HEK293 (cell line): Measurements from ENCODE around the gene DHRS2.

Experiments used
- KLF9 ChIP-seq: fragments of 450-650 bp; formaldehyde crosslinking; IDR thresholded peaks from 2 replicates; pipeline ENCODE4 v1.5.1; 2016; ENCODE audit warnings: missing biosample characterization, missing genetic modification characterization, low read depth
- ZNF174 ChIP-seq: fragments of 450-650 bp; formaldehyde crosslinking; IDR thresholded peaks from 2 replicates; pipeline ENCODE4 v1.5.0; 2017; ENCODE audit warnings: missing biosample characterization, mild to moderate bottlenecking, missing genetic modification characterization
- TF ChIP-seq, protein P1 (sequence below): fragments of 450-650 bp; formaldehyde crosslinking; IDR thresholded peaks from 2 replicates; pipeline ENCODE4 v1.5.1; 2016; ENCODE audit warnings: missing biosample characterization, missing genetic modification characterization, low read depth

DNA sequence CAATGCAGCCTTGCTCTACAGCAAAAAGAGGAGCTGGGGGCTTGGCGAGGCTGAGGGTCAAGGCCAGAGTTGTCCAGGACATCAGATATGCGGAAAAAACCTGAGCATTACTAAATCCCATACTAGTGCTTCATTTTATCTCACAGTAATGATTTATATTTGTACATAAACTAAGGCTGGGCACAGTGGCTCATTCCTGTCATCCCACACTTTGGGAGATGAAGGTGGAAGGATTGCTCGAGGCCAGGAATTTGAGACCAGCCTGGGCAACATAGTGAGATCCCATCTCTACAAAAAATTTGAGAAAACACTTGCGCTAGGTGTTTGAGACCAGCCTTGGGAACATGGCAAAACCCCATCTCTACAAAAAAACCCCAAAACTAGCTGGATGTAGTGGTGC is 46.0 kb upstream of the DHRS2 start:
- TF ChIP-seq ZNF174 (tag by site-specific recombination) (no peak), KLF9 (no peak)
- TF ChIP-seq, protein P1, sequence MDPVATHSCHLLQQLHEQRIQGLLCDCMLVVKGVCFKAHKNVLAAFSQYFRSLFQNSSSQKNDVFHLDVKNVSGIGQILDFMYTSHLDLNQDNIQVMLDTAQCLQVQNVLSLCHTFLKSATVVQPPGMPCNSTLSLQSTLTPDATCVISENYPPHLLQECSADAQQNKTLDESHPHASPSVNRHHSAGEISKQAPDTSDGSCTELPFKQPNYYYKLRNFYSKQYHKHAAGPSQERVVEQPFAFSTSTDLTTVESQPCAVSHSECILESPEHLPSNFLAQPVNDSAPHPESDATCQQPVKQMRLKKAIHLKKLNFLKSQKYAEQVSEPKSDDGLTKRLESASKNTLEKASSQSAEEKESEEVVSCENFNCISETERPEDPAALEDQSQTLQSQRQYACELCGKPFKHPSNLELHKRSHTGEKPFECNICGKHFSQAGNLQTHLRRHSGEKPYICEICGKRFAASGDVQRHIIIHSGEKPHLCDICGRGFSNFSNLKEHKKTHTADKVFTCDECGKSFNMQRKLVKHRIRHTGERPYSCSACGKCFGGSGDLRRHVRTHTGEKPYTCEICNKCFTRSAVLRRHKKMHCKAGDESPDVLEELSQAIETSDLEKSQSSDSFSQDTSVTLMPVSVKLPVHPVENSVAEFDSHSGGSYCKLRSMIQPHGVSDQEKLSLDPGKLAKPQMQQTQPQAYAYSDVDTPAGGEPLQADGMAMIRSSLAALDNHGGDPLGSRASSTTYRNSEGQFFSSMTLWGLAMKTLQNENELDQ = no peak
